NCI-H524 (cell line): ENCODE measurements around the gene PAQR7.

Source experiments
- DNase-seq, 2 experiments: peaks; one replicate each; lab custom pipeline; 2025; lab: John Stamatoyannopoulos, UW

PAQR7 gene, protein sequence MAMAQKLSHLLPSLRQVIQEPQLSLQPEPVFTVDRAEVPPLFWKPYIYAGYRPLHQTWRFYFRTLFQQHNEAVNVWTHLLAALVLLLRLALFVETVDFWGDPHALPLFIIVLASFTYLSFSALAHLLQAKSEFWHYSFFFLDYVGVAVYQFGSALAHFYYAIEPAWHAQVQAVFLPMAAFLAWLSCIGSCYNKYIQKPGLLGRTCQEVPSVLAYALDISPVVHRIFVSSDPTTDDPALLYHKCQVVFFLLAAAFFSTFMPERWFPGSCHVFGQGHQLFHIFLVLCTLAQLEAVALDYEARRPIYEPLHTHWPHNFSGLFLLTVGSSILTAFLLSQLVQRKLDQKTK

DNA sequence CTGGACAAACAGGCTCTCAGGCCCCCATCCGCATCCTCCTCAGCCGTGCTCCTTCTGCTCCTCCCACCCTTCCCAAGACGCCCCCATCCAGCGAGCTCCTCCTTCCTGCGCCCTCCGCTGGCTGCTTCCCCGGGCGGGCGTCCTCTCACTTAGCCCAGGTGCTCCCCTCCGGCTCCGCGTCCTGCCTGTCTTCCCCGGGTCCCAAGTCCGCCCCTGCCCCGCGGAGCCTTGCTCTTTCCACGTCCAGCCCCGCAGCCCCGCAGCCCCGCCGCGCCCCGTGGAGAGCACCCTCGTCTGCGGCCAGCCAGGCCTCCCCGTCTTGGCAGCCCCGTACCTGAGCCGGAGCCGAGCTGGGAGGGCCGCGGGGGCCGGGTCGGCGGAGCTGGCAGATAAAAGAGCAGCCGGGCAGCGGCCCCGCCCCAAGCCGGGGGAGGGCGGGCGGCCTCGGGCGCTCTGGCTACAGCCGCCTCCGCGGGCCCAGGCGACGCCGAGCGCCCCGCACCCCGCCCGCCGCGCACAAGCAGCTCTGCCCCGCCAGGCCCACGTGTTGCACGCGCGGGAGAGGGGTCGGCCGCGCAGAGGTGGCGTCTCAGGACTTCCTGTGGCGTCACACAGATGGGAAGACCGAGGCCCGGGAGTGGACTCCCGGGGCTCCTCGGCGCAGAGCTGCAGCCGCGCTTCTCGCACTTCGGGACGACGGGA is at the start of gene PAQR7:
TSS of gene PAQR7 (minus strand) at position 555 of the 702 bp plus-strand sequence. CDS start 11,869 bp downstream, outside the sequence.
- peak in 1 of 2 experiments; percentile 43 for DNase-seq

DNA sequence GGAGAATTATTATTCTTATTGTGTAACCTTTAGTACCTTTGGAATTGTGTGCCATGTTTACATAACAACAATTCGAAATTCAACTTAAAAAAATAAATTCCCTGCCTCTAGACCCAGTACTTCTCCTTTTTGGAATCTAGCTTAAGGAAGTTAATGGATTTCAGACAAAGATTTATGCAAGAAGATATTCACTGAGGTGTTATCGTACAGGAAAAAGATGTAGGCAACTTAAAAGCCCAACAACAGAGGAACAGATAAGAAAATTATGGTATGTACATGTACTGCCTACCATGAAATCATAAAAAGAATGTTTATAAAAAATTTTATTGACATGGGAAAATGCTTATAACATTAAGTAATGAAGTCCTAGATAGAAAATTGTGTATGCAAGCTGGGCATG is 48.9 kb upstream of the PAQR7 start:
- no peak for DNase-seq

DNA sequence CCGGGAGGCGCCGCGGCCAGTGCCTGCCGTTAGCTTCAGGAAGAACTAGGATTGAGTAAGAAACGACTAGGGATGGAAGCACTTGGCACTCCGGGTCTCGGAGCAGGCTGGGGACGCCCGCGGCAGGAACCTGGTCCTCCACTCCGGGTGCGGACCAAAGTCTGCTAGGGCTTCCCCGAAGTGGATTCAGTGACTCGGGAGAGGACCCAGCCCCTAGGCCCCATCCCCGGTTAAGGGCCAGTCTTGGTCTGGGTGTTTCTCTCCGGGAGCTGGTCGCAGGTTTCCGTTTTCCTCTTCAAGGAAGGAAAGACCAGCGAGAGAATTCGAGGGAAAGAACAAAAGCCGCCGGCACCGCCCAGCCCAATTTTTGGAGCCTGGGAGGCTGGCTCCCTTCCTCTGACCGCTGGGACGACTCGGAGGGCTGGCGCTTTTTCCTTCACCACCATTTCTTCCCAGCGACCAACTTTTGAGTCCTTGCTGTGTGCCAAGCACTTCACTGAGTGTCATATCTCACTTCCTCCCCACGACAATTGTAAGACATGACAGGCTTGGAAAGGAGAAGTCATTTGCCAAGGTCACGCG is 47.6 kb upstream of the PAQR7 start:
- DNase-seq, result no peak

DNA sequence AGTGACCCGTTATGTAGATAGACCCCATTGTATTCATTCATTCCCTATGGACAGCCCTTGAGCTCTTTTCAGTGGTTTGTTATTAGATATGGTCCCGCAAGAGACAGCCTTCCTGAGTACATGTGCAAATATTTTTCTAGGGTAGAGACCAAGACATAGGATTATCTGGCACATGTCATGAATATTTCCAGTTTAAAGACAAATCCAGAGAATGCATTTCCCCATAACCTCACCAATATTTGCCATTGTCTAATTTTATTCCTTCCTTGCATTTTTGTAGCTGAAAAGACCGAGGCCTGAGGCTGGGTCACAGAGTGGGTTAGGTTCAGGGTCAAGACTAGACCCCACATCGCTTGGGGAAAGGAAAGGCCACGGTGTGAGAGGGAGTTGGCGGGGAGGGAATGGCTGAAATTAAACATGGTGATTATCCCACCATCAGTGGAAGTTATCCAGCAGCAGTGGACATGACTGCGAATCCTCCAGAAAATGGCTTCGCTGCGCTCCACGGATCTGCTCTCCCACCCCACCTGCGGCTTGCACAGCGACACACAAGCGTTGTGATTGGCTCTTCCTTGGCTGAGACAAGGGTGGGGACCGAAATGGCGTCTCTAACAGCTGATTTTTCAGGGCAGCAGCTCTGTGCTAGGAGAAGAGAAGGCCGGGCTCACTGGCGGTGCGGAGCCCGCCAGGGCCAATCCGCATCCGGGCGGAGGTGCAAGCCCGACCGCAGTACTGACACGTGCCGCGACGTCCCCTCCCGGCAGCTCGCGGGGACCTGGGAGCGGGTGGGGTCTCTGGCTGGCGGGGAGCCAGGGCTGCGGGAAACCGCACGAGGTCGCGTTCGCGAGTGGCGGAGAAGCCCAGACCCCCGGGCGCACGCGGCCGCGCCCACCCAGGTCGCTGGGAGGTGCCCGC is 46.8 kb upstream of the PAQR7 start:
- no peak for DNase-seq

DNA sequence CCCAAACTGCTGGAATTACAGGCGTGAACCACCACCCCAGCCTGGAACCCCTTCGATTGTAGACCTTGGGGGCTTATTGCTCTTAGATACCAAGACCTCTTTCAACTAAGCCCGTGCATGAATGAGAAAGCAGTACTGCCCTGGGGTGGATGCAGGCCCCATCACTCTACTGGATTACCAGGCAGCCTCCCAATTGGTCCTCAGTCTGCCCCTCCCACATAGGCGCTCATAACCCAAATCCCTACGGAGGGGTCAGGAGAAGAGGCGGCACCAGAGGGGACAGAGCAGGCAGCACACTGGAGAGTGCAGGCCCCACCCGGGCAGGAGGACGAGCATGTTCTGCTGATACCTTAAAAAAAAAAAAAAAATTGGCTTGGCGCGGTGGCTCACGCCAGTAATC is 43.1 kb upstream of the PAQR7 start:
- no peak for DNase-seq

DNA sequence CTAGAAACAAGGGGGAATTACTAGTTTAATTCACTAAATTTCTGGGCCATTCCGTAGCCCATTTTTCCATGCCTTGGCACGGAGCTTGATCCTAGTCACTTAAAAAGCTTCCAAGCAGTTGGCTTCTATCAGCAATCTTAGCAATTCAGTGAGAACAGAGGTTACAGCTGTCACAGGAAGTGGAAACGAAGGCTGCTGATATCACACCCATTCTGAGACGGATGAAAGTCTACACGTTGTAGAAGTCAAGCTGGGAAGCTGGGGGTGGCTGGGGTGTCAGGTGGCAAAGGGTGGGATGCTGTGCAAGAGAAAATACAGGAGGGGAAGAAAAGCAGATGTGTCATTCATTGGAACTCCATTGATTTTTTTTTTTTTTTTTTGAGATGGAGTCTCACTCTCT is 42.5 kb upstream of the PAQR7 start:
- DNase-seq, result no peak

DNA sequence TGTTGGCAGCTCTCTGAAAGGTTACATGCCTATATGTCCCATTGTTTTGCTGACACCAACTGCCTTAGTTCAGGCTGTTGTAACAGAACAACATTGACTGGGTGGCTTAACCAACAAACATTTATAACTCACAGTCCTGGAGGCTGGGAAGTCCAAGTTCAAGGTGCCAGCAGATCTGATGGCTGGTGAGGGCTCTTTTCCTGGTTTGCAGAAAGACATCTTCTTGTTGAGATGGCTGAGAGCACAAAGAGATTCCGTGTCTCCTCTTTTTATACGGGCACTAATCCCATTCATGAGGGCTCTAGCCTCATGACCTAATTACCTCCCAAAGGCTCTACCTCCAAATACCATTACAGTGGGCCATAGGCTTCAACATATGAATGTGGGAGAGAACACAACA is 41.0 kb upstream of the PAQR7 start:
- no peak for DNase-seq

DNA sequence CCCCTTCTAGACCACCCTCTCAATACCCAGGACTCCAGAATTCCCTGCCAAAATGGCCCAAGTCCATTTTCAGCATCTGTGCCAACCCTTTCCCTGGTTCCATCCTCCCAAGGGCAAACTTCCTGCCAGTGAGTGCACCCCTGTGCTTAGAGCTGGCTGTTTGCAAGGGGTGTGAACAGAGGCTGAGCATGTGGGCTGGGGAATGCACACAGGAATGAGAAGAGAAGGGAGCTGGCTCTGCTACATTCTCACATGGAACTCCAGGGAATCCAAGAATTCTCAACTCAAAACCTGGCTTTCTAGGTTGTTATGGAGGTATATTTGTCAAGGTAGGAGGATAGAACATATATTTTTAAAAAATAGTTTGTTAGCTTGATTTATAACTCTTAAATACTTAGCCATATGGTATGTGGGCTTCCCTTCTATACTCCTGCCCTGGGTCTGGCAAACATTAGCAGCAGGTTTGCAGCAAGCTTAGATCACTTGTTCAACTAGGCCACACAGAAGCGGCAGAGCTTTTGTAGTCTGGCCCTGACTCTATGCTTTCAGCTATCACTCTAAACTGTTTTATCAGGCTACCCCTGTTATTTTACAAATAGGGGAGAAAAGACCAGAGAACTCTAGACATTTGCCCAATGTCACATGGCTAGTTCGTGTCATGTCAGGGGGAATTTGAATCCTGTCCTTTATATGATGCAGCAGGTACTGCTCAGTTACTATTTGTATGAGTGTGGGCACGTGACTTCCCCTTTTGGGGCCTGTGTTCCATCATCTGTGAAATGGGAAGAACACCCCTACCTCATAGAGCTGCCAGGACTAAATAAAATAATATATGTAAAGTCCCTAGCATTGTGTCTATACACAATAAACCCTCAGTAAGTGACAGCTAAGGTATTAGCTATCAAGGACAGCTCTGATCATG is 38.8 kb upstream of the PAQR7 start:
- peak in 1 of 2 experiments; percentile 33 for DNase-seq

DNA sequence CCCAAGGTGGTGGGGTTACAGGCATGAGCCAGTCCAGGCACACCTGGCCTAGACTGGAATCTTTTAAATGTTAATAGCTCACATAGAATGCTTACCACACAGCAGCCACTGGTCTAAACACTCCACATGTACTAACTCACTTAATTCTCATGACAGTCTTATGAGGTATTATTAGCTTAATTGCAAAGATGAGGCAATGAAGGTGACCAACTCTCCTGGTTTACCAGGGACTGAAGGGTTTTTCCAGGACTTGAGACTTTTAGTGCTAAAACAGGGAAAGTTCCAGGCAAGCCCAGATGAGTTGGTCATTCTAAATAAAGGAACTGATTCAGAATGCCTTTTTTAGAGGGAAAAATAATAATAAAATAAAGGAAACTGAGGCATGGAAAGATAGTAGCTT is 37.7 kb upstream of the PAQR7 start:
- DNase-seq, result no peak

DNA sequence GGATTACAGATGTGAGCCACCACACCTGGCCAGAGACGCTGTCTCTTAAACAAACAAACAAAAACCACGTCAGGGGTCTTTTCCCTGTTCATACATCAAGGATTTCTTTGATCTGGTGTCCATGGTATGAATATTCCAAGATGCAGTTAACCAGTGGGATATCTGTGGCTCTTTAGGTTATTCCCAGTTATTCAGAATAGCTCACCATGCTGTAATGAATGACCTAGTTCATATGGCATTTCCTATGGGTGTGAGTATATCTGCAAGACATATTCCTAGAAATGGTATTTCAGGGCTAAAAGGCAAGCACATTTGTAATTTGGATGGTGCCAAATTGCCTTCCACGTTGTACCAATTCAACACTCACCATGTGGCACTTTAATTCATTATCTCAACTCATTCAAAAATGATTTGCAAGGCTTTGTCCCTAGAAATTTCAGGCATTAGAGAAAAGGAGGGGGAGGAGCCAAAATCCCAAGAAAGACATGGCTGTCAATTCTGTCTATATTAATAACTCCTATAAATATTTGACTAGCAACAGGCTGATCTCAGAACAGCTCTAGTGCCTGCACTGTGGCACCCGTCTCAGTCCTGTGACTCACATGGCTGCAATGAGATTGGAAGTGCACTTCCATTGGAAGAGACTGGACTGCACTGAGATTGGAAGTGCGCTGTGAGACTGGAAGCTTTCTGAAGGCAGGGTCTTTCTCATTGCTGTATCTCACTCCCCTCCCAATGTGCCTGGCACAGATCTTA is 36.7 kb upstream of the PAQR7 start:
- DNase-seq, result no peak

DNA sequence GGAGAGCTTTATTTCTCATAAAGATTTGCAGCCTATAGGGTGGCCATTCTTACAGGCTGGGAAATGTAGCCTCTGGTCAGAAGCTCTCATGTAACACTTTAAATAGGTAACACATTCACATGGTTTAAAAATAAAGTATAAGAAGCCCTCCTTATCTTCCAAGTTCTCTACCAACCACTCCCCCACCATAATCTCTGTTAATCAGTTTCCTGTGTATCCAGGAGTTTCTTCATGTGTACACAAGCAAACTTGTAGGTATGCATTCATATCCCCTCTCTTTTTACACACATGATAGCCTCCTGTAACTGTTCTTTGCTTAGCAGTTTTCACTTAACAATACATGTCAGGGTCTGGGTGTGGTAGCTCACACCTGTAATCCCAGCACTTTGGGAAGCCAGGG is 35.7 kb upstream of the PAQR7 start:
- DNase-seq, result no peak

DNA sequence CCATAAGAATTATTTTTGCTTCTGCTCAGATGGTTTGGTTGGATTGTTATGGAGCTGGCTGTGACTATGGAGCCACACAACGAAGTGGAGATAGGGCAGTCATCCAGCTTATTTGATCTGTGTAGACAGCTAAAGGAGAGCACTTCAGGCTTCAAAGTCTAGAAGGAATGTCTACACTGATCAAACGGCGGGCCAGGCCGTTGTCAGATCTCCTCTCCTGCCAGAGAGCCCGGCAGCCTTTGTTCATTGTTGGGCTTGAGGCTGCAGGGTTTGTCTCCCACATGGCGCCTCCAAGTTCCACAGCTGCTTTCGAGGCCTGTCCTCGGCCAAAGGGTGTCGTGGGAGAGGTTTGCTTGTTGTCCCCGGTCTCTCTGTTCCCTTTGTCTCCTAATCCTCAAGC is 33.5 kb upstream of the PAQR7 start:
- no peak for DNase-seq

DNA sequence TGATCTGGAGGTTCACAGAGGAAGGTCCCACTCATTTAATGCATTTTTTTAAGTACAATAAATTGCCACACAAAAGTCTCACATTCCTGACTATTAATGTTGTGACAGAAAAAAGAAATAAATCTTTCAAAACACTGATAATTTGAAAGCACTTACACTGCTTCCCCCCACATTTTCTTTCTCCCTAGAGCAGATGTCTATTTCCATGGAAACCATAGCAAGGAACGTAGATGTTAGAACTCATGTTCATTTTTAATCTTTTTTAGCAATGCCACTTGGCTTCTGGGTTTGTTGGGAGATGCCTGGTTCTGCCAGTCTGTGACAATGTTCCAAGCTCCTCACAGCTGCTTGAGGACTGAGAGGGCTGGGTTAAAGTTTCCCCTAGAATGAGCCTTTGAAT is 32.7 kb upstream of the PAQR7 start:
- DNase-seq, result peak in 1 of 2 experiments; percentile 10

DNA sequence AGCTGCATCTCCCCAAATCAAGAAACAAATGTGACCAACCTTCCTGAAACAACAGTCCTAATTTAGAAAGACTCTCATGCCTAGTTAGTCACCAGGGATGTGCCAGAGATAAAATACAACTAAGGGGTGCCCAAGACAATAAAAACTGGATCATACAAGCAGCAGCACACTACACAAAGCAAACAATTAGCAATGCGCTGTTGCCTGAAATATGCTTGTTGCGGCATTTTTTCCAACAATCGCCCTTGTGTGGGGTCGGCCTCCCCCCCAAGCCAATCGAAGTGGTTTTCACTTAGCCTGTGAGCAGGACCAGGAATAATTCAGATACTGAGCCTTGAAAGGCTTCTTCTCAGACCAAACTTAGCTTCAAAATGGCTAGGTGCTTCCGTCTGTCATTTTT is 32.1 kb upstream of the PAQR7 start:
- no peak for DNase-seq

DNA sequence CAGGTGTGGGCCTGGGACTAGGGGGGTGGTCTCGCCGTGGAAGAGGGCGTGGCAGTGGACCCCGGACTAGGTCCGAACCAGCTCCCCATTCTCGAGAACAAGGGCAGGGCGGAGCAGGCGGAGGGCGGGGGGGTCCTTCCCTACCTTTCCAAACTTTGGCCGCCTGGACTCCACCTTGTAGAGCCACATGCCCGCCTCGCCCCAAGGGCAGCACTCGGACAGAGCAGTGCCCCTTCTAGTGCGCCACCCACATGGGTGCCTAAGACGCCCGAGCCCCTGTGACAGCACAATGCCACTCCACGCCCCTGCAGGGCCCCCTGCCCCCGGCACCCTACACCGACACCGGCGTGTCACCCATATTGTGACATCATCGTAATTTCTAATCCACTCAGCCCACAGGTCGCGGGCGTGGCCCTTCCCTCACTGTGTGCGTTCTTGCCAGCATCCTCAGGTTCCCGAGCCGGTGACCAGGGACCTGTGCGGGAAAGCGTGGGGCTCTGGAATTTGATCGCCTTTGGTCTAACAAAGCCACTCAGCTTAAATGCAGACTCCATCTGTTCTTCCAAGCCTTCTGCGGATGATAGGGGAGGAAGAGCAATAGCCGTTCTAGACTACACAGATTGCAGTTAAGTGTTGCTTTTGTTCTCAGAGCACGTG is 31.3 kb upstream of the PAQR7 start:
- peak; percentile 89 to 95 for DNase-seq

DNA sequence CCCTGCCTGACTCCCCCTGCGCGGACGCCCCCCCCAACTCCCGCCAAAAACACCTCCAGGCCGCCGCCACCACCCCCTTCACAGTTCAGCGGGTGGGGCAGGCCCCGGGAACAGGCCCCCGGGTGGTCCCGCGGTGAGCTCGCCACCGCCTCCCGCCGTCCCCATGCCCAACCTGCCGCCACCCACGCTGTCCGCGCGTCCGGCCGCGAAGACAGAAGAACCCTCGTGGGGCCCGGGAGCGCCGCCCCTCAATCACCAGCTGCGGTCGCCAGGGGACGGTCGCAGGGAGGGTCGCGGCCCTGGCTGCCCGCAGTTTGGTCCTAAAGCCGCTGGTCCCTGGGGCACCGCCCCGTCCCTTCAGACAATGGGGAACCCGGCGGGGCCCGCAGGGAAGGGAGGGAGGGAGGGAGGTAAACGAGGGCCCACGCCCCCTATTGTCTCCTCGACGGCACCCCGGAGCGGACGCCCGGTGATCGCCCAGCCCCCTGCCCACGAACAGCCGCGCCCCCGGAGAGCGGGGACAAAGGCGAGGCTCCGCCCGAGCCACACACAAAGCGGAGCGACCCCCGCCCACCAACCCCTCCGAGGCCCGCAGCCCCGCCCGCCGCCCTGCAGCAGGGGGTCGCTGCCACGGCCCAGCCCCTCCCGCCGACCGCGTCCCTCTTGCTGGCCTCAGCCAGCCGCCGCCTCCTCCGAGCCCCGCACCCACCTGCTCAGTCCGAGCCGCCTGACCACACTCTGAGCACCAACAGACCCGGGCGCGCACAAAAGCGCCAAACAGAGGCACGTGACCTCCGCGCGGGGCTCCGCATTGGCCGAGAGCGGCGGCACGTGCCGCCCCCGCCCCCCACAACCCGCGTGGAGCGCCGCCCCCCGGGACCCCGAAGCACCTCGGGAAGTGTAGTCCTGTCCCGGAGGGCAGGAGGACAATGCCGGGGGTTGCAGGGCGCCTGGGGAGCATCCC is 30.5 kb upstream of the PAQR7 start, which contains the start of gene STMN1:
TSS of gene STMN1 (minus strand) at position 740 of the 964 bp plus-strand sequence. CDS start 1,743 bp downstream, outside the sequence.
- peak; percentile 84 to 95 for DNase-seq

DNA sequence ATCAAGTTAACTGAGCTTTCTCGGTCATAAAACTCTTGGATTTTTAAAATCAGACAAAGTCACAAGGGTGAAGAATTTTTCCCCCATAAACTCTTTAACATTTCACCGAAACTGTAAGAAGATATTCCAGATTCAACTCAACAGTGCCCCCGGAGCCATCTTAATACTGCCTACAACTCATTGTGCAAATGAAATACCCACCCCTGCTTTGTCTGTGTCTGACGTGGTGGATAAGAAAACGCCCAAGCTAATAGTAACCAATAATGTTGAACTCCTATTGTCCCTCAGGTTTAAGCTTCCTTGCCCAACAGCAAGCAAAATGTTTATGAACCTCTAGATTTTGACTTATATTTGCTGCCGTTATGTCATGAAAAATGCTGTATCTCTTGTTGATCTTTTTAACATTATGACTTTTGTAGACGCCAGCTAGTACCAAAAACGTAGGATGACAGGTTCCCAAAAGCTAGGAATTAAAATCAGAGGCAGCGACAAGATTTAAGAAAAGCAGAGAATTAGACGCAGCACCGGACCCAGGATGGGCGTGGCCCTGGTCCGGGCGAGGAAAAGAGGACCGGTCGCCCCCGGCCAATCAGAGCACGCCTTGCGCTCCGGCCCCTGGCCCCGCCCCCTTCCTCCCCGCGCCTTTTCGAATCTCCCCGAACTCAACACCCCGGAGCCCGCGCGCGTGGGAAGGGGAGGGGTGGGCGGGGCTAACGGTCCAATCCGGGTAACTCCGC is 29.6 kb upstream of the PAQR7 start:
- peak; percentile 90 to 92 for DNase-seq

DNA sequence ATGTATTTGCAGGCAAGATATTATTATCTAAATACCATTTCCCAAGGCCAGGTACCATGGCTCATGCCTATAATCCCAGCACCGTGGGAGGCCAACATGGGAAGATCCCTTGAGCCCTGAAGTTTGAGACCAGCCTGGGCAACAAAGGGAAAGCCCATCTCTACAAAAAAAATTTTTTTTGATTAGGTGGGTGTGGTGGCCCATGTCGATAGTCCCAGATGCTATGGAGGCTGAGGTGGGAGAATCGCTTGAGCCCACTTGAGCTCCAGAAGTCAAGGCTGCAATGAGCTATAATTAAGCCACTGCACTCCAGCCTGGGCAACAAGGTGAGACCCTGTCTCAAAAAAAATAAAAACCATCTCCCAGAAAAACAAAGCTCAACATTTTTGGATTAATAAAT is 28.5 kb upstream of the PAQR7 start:
- peak in 1 of 2 experiments; percentile 16 for DNase-seq
